Endometrial microvascular endothelial cells (primary cell): ENCODE measurements around the gene CDC42. TPM values are rescaled to one million over a fixed set of nuclear protein-coding genes. Genes with fewer than 3 reads are reported as not detected.
"Not testable (repeated sequence)": the region's sequence is repeated elsewhere in the genome, so short reads cannot be mapped to it uniquely, and the experiment has no call there.

Source experiments
- in situ Hi-C: cut with HindIII; loops from 2 replicates; pipeline ENCODE4 v1.10.0; 2017; ENCODE audit warnings: low sequenced_read_pairs, low pct_unique_long_range_greater_than_20kb; ENCODE audit errors: inconsistent ontology term
- total RNA-seq: library from RNA; depleted of rRNA; stranded (reverse); fragments of >200 nt; gene quantifications from one replicate; pipeline ENCODE4 v1.2.3, GENCODE V29; 2015; ENCODE audit errors: inconsistent ontology term

CDC42 gene
- total RNA-seq, 1 donor from 2014 or later = 554 TPM

DNA sequence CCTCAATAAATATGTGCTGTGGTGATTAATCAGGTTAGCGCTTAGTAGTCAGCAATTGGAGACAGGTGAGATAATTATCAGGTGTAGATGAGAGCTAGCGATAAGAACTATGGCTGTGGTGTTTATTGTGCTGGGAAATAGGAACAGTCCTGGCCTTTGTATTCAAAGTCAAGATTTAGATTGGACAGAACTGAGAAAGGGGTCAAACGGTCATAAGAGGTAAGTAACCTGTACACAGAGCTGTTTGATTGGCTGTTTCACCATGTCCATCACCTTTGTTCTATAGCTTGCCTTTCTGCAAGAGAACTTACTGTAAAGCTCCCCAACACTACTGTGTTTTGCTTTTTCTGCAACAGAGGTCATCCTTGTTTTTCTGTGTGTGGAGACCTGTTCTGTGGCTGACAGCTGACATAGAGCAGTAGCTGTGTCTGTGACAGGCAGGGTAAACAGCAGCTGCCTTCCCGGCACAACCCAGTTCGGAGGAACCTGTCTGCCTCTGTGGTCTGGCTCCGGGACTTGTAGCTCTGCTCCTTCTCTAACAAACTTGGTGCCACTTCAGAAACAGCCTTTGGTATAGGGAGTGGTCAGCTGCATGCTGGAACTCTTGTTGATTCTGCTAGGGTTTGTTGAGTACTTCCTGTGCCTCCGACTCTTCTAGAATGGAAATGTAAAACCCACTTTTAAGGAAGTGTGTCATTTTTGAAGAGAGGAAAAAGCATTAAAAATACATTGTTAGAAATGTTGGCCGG lies 21.1 kb upstream of the CDC42 start:
- in situ Hi-C loops = no loop called here

DNA sequence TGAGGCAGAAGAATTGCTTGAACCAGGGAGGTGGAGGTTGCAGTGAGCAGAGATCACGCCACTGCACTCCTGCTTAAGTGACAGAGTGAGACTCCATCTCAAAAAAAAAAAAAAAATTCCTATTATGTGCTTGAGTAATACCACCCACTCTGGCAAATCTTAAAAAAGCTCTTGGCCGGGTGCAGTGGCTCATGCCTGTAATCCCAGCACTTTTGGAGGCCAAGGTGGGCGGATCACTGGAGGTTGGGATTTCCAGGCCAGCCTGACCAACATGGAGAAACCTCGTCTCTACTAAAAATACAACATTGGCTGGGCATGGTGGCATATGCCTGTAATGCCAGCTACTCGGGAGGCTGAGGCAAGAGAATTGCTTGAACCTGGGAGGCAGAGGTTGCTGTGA lies 17.7 kb upstream of the CDC42 start:
- in situ Hi-C loops = not testable (repeated sequence)

DNA sequence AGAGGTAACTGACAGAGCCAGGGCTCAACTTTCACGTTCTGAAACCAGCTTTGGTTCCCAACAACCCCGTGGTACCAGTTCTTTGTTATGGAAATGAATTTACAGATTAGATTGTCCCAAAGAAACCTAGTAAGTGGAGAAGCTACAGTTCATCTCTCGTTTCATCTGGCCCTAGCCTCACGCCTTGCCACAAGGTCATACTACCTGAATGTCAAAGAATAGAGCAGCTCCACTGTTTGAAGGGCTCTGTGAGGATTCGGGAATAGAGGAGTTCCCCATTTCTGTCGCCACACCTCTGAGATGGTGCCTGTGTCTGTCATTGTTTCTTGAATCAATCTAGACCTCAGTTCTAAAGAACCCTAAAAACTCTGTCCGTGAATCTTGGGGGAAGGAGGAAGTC lies 15.0 kb upstream of the CDC42 start:
- in situ Hi-C loops = no loop called here

DNA sequence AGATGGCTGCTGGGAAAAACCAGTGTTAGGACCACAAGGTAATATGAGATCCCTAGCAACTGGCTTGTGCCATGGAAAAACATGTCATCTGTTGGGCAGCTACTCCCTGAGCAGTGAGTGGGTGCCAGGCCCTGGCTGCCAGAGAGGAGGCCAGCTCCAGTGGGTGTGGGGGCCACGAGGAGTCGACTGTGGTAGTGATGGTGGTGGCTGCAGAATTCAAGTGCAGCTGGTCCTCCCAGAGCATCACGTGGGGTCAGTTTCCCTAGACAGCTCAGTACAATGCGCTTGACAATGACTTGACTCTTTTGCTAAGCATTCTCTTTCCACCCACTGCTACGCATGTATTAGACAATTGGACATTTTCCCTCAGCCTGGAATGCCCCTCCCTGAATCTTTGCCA lies 14.5 kb upstream of the CDC42 start:
- in situ Hi-C loops = no loop called here

DNA sequence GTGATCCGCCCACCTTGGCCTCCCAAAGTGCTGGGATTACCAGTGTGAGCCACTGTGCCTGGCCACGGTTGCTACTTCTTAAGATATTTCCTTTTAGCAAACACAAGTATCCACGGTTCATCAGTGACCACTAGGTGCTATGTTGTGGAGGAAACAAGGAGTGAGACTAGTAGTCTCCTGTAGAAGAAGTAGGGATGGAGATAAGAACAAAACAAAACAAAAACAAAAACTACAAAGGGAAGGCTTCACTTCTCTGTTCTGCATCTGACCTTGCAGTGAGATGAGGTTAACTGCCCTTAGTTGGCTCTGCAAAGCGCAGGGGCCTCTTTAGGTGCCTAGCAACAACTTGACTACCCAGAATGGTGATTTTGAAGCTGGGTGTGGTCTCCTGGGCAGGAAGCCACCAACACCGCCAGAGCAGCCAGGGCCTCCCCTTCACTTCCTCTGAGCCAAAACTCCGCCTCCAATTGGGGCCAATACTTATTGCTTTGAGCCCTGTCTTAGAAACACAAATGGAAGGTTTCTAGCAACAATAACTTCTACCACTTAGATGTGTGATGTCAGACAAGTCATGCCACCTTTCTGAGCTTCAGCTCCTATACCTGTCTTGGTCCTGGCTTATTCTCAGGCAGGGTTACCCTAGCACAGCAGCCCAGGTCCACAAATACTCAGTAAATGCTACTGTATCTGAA lies 12.8 kb upstream of the CDC42 start:
- in situ Hi-C loops = no loop called here

DNA sequence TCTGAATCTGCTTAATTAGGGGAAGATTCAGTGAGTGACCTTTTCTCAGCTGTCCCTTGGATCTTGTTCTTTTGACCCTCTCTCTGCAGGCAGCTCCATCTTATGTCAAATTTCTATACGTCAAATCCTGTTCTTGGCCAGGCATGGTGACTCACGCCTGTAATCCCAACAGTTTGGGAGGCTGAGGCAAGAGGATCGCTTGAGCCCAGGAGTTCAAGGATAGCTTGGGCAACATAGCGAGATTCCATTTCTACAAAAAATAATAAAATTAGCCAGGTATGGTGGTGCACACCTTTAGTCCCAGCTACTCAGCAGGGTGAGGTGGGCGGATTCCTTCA lies 12.3 kb upstream of the CDC42 start:
- in situ Hi-C loops = no loop called here

DNA sequence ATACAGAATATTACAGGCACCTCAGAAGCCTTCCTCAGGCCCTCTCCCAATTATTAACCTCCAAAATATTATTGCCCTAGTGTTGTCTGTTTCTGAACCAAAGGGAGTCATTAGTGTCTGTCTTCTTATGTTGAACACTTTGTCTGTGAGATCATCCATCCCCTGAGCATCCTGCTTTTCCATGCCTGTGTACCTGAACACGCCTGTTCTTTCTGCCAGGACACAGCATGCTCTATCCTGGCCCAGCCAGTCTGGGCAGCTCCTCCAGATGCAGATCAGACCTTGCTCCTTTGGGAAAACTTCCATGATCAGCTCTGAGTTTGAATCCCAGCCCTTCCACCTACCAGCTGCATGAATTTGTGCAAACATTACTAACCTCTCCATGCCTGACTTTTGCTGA lies 11.0 kb upstream of the CDC42 start:
- in situ Hi-C loops = no loop called here

DNA sequence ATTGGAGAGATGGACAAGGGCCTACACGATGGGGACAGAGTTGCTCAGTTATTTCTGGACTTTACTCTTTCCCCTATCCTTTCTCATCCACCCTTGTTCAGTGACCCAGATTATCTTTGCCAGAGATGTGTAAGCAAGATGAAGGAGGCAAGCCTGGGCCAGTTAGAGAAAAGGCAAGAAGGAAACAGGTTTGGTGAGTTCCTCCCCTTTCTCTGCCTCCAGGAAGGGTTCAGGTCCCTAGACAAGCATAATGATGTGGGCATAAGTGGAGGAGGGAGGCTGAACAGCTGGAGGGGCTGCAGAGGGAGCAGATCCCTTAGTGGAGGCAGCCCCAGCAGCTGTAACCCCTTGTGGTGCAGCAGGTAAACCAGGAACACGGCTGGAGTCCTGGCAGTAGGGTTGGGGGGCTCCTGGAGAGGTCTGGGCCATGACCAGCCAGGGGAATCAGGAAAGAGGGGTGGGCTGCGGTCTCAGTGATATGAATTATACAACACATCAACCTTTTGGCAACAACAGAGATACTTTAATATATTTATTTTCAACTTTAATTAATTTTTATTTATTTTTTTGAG lies 9.2 kb upstream of the CDC42 start:
- in situ Hi-C loops = no loop called here

DNA sequence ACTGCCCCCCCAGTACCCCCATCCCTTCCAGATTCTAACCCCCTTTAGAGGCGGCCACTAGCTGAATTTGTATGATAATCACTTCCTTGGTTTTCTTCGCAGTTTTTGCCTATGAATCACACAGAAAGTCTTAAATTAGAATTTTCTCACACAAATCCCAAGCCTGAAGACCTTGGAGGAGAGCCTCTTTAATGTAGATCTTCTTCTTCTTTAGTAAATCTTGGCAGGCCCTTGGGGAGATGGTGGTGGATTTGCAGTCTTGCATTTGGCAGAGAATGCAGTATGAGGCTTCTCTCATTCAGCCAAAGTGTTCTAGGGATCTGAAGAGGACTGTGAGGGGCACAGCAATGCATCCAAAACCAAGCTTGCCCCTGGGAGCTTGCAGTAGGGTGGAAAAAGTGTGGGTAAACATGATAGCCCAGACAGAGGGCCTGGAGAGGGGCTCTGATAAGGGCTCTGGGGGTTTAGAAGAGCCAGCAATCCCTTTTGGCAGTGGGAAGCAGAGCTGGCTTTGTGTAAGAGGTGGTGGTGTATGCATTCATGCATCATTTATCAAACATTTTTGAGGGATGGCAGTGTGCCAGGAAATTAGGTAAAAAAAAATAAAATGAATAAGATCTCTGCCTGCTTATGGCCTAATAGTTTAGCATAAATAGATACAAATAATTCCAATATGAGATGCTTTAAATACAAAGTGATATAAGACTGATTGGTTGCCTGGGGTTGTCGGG lies 7.7 kb upstream of the CDC42 start:
- in situ Hi-C loops = no loop called here

DNA sequence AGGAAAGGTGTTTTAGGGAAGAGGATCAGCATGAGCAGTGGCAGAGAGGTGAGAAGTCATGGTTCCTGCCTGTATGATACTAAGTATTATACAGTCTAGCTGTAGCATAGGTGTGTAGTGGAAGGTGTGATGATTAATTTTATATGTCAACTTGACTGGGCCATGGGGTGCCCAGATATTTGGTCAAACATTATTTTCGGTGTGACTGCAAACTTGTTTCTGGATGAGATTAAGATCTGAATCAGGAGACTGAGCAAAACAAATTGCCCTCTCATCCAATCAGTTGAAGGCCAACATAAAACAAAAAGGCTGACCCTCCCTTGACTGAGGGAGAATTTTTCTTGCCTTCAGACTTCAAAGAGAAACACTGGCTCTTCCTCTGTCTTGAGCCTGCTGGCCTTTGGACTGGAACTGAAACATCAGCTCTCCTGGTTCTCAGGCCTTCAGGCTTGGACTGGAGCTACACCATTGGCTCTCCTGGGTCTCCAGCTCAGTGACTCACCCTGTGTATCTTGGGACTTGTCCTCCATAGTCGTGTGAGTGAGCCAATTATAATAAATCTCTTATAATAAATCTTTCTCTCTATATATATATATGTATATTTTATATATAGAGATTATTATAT lies 6.8 kb upstream of the CDC42 start:
- in situ Hi-C loops = no loop called here

DNA sequence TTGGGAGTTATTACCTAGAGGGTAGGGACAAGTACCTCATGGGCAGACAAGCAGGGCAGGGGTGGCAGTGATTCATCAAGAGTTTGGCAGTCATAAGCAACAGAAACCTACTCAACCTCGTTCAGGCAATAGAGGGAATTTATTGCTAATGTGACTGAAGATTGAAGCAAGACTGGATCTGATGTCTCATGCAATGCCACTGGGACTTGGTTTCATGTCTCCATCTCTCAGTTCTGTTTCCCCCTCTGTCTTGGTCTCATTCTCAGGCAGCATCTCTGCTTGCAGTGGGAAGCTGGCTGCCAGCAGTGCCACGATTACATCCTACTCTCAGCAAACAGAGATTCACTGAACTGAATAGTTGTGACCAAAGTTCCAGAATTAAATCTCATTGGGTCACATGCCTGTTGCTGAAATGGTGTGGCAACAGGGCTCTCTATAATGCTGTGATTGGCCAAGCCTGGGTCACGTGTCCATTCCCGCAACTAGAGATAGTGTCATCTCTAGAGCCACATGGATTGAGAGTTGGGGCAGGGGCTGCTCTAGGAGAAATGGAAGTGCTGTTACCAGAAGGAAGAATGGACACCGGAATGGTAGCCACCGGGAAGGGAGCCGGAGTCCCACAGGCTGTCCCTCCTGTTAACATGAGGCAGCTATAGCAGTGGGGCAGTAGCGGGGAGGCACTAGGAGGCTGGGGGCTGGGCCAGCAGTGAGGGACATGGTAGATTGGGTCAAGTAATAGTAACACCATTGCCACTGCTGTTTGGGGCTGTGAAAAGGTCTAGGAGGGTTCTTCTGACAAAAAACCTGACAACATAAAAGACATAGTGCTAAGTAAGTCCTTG lies 3.9 kb upstream of the CDC42 start:
- in situ Hi-C loops = no loop called here

DNA sequence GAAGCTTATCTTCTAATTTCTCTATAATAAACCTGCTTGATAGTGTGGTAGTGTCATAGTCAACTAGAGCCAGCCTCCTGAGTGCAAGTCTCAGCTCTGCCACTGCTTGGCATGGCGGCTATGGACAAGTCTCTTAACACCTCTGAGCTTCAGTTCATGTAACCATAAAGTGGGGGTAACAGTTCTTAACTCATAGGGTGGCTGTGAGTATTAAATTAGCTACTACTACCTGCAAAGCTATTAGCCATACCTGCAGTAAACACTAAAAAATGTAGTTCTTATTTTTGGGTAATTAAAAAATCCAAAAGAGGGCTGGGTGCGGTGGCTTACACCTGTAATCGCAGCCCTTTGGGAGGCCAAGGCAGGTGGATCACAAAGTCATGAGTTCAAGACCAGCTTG lies 2.2 kb upstream of the CDC42 start:
- in situ Hi-C loops = loop anchor here (10.0 kb wide), 1 partner anchor 54 kb away; no protein-coding TSS in a partner anchor

DNA sequence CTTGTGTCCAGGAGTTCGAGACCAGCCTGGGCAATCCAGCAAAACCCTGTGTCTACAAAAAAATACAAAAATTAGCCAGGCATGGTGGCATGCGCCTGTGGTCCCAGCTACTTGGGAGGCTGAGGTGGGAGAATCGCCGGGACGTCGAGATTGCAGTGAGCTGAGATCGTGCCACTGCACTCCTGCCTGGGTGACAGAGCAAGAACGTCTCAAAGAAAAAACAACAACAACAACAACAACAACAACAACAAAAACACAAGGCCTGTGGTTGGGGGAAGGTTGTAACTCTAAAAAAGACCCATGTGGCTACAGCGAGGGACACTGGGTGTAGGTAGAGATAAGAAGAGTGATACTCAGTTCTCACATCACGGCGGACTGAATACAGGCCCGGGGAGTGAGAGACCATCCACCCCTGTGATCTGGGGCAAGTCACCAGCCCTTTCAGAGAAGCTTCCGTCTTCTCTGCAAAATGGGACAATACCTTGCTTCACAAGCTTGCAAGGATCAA lies 848 bp upstream of the CDC42 start:
- in situ Hi-C loops = loop anchor here (10.0 kb wide), 1 partner anchor 53 kb away; no protein-coding TSS in a partner anchor

DNA sequence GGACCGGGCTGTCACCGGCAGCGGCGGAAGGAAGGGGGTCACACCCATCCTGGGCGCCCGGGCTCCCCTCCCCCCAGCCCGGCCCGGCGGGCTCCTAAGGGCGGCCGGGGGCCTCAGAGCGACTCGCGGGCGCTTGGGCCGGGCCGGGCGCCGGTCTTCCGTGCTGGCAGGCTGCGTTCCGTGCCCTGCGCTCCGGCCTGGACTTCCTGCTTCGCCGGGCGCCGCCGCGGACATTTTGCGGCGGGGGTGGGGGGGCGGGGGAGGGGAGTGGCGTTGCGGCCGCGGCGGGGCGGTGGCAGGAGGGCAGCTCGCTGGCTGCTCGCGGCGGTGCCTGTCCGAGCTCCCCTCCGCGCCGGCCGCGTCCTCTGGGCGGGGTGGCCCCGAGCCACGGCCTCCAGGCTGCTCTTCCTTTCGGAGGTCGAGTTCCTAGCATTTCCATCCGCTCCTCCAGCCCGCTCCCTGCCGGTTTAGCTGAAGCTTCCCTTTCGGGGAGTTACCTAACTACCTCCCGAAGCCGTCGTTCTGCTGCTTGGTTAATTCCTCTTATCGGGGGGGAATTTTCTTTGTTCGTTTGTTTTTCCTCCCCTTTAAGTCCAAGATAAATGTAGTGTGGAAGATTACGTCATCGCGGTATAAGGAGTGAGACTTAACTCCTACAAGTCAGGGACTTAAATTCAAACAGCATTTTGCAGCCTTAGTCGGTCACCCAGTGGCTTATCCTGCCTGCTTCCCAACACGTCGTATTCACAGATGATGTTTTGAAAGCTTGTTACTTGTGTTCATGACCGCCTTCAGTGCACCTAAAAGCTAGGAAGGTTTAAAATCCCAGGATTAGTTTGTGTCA lies 730 bp downstream of the CDC42 start:
- in situ Hi-C loops = loop anchor here (10.0 kb wide), 1 partner anchor 52 kb away; no protein-coding TSS in a partner anchor

DNA sequence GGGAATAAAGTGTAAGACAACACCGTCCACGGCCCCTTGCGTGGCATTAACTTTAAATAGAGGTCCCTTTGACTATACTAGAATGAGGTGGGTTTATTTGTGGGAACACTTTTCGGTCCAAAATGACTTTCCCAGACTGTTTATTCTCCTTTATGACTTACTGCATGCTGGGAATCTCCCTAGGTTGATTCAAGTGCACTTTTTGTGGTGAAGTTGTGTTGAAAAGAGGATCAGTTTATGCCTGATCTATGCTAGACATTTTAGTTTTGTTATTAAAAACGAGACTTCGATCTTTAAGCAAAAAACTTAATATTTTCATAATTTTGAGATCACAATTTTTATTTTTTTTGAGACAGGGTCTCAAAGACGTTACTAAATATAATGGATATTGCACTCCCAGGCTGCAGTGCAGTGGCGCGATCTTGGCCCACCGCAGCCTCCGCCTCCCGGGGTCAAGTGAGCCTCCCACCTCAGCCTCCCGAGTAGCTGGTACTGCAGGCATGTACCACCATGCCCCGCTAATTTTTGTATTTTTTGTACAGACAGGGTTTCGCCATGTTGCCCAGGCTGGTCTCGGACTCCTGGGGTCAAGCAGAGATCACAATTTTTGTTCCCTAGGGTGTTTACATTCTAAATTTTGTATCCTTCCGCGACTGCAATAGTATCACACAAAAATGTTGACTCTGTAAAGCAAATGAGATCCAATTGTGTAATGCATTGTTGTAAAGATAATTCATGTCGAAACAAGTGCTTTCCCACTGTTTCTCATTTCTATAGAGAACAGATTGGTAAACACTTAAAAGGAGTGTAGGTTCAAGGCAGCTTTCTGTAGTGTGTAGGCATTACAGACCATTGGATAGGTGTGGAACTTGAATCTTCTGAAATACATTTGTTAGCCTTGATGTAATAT lies 1.6 kb downstream of the CDC42 start:
- in situ Hi-C loops = loop anchor here (10.0 kb wide), 1 partner anchor 51 kb away; no protein-coding TSS in a partner anchor

DNA sequence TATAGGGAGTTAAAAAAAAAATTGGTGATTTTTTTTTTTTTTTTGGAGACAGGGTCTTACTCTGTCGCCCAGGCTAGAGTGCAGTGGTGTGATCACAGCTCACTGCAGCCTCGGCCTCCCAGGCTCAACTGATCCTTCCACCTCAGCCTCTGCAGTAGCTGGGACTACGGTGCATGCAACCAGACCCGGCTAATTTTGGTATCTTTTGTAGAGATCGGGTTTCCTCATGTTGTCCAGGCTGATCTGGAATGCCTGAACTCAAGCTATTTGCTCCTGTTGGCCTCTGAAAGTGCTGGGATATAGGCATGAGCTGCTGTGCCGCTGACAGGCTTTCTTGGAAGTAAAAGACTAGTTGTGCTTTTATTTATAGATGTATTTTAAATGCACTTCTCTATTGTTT lies 3.0 kb downstream of the CDC42 start:
- in situ Hi-C loops = loop anchor here (10.0 kb wide), 1 partner anchor 49 kb away; no protein-coding TSS in a partner anchor
